Peyer's patch (tissue), 4 donors: ENCODE results near the gene EML4.

Experiments used
- CTCF ChIP-seq, 6 experiments: fragments of 450-650 bp in 4 of 6; fragments of 200-600 bp in 2 of 6; sonication (generic) in 1 of 6; IDR thresholded peaks; one replicate each; pipeline ENCODE4 v1.5.1; 2017 to 2019; ENCODE audit warnings: antibody characterized with exemption in 6 of 6, mild to moderate bottlenecking in 3 of 6, moderate library complexity in 1 of 6
- POLR2A ChIP-seq, 2 donors: fragments of 450-650 bp; IDR thresholded peaks; one replicate each; pipeline ENCODE4 v1.5.1; 2017; ENCODE audit warnings: antibody characterized with exemption in 2 of 2, mild to moderate bottlenecking in 2 of 2, moderate library complexity in 2 of 2

GRCh38 chr2:42172566-42172965 lies 3.4 kb downstream of the EML4 start:
- no peak for TF ChIP-seq CTCF (IDR thresholded peaks at IDR 0.05)
- TF ChIP-seq POLR2A (IDR thresholded peaks at IDR 0.05), result no peak
